HepG2 (cell line): Measurements from ENCODE around the gene PRDM15. TPM values are rescaled to one million over a fixed set of nuclear protein-coding genes. Genes with fewer than 3 reads are reported as not detected.
A peak's percentile ranks its signal among the peaks of the same experiment; 100 is the strongest.

Source experiments
- FOXK1 ChIP-seq: sonication (generic); formaldehyde crosslinking; IDR thresholded peaks from 2 replicates; pipeline ENCODE4 v1.4.0; 2020; ENCODE audit warnings: low read depth, missing genetic modification reagents, borderline replicate concordance
- HDAC1 ChIP-seq: sonication (generic); formaldehyde crosslinking; IDR thresholded peaks from 2 replicates; pipeline ENCODE4 v1.5.1; 2020; ENCODE audit warnings: mild to moderate bottlenecking, missing genetic modification reagents
- KAT8 ChIP-seq: IDR thresholded peaks from 2 replicates; pipeline ENCODE4 v1.6.1; 2016; ENCODE audit warnings: missing genetic modification reagents, missing compliant biosample characterization
- KDM1A ChIP-seq: IDR thresholded peaks from 2 replicates; pipeline ENCODE4 v1.6.1; 2016; ENCODE audit warnings: missing compliant biosample characterization
- PHF21A ChIP-seq: sonication (generic); formaldehyde crosslinking; IDR thresholded peaks from 2 replicates; pipeline ENCODE4 v1.5.0; 2020; ENCODE audit warnings: mild to moderate bottlenecking, missing genetic modification reagents
- ZMYM4 ChIP-seq: sonication (generic); formaldehyde crosslinking; IDR thresholded peaks from 2 replicates; pipeline ENCODE4 v1.8.1; 2023; ENCODE audit warnings: mild to moderate bottlenecking, missing genetic modification reagents
- ZNF629 ChIP-seq: sonication (generic); formaldehyde crosslinking; conservative IDR thresholded peaks from 2 replicates; pipeline ENCODE4 v1.5.0; 2020; ENCODE audit warnings: missing genetic modification reagents
- ZSCAN25 ChIP-seq: sonication (generic); formaldehyde crosslinking; IDR thresholded peaks from 2 replicates; pipeline ENCODE4 v1.8.0; 2022; ENCODE audit warnings: mild to moderate bottlenecking, missing genetic modification reagents
- polyA plus RNA-seq, 8 experiments: library from polyadenylated mRNA; depleted of rRNA in 3 of 8; stranded (reverse) in 7 of 8; unstranded in 1 of 8; fragments of >200 nt; fragmentation: Illumina TruSeq in 4 of 8; extraction: Trizol in 4 of 8; gene quantifications; 2 replicates each; pipeline versions ENCODE4 v1.2.1 to v1.2.3, GENCODE V29; 2011 to 2016; ENCODE audit warnings: low read depth in 4 of 8, missing spikeins in 1 of 8, mixed read lengths in 1 of 8; ENCODE audit not compliant: insufficient read depth in 1 of 8
- total RNA-seq, 5 experiments: library from RNA; depleted of rRNA; stranded (reverse); fragments of >200 nt; fragmentation: Illumina TruSeq; extraction: Trizol; gene quantifications; 2 replicates each; pipeline ENCODE4 v1.2.3, GENCODE V29; 2016; ENCODE audit warnings: low read depth in 1 of 5
- TF ChIP-seq, protein P1 (sequence below): sonication (generic); formaldehyde crosslinking; IDR thresholded peaks from 2 replicates; pipeline ENCODE4 v1.5.1; 2020; ENCODE audit warnings: mild to moderate bottlenecking, moderate library complexity, missing genetic modification reagents
- TF ChIP-seq, protein P2 (sequence below): sonication (generic); formaldehyde crosslinking; IDR thresholded peaks from 2 replicates; pipeline ENCODE4 v1.4.0; 2020; ENCODE audit warnings: low read depth, mild to moderate bottlenecking, missing genetic modification reagents
- TF ChIP-seq, protein P3 (sequence below): IDR thresholded peaks from 2 replicates; pipeline ENCODE4 v1.6.1; 2016; ENCODE audit warnings: mild to moderate bottlenecking
- TF ChIP-seq, protein P4 (sequence below), 2 experiments: fragments of 450-650 bp in 1 of 2; sonication (generic) in 1 of 2; formaldehyde crosslinking in 1 of 2; IDR thresholded peaks; 2 replicates each; pipeline versions ENCODE4 v1.6.1 to v1.8.0; 2016 to 2022; ENCODE audit warnings: antibody characterized with exemption in 1 of 2, mild to moderate bottlenecking in 1 of 2, missing genetic modification reagents in 1 of 2
- TF ChIP-seq, protein P5 (sequence below): IDR thresholded peaks from 2 replicates; pipeline ENCODE4 v1.6.1; 2016

Gene PRDM15
- total and polyA plus RNA-seq, 2 of the 13 experiments (the other 11 are each of a cell fraction or from before 2014, with no cell fraction given) = 4.0 to 6.9 TPM

DNA sequence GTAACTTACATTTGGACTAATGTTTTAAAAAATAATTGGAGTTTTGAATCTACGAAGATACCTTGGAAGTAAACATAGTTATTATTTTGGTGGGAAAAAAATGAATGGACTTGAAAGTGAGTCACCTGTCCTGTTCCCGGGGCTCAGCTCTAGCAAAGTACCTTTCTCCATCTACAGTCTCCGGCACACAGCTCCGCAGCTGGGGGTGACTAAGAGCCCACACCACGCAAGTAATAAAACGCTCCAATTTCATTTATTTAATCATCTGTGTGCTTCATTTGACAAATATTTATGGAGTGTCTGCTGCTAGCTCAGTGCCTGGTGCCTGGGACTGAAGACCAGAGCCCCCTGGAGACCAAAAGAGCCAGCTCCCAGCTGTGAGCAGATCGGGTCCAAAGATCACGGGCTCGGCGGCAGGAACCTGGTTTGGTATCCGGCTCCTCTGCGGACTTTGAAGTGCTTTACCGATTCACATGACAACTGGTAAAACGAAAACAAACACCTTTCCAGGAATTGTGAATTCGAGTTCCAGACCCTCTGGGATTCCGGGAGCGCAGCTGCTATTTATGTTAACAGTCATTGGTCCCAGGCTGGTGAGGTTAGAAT is 110.6 kb downstream of the PRDM15 start (continued):
- TF ChIP-seq KDM1A (CRISPR knock-in tag) (0 out of 2 replicates have a peak, but pooled peaks have one; percentile 24), ZNF629 (CRISPR knock-in tag) (peak; percentile 47; the same call in 1 of the 2 replicates), ZSCAN25 (CRISPR knock-in tag) (peak; percentile 76; the same call in 1 of the 2 replicates), KAT8 (peak; percentile 65; the same call in 1 of the 2 replicates), PHF21A (CRISPR knock-in tag) (peak; percentile 91), ZMYM4 (CRISPR knock-in tag) (peak; percentile 59), HDAC1 (peak; percentile 87), FOXK1 (CRISPR knock-in tag) (peak; percentile 97)
- TF ChIP-seq, protein P1, sequence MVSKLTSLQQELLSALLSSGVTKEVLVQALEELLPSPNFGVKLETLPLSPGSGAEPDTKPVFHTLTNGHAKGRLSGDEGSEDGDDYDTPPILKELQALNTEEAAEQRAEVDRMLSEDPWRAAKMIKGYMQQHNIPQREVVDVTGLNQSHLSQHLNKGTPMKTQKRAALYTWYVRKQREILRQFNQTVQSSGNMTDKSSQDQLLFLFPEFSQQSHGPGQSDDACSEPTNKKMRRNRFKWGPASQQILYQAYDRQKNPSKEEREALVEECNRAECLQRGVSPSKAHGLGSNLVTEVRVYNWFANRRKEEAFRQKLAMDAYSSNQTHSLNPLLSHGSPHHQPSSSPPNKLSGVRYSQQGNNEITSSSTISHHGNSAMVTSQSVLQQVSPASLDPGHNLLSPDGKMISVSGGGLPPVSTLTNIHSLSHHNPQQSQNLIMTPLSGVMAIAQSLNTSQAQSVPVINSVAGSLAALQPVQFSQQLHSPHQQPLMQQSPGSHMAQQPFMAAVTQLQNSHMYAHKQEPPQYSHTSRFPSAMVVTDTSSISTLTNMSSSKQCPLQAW = 0 out of 2 replicates have a peak, but pooled peaks have one; percentile 50
- TF ChIP-seq, protein P2, sequence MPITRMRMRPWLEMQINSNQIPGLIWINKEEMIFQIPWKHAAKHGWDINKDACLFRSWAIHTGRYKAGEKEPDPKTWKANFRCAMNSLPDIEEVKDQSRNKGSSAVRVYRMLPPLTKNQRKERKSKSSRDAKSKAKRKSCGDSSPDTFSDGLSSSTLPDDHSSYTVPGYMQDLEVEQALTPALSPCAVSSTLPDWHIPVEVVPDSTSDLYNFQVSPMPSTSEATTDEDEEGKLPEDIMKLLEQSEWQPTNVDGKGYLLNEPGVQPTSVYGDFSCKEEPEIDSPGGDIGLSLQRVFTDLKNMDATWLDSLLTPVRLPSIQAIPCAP (CRISPR knock-in tag) = no peak
- TF ChIP-seq, protein P3, sequence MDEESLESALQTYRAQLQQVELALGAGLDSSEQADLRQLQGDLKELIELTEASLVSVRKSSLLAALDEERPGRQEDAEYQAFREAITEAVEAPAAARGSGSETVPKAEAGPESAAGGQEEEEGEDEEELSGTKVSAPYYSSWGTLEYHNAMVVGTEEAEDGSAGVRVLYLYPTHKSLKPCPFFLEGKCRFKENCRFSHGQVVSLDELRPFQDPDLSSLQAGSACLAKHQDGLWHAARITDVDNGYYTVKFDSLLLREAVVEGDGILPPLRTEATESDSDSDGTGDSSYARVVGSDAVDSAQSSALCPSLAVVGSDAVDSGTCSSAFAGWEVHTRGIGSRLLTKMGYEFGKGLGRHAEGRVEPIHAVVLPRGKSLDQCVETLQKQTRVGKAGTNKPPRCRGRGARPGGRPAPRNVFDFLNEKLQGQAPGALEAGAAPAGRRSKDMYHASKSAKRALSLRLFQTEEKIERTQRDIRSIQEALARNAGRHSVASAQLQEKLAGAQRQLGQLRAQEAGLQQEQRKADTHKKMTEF (CRISPR knock-in tag) = peak; percentile 85
- TF ChIP-seq, protein P4, sequence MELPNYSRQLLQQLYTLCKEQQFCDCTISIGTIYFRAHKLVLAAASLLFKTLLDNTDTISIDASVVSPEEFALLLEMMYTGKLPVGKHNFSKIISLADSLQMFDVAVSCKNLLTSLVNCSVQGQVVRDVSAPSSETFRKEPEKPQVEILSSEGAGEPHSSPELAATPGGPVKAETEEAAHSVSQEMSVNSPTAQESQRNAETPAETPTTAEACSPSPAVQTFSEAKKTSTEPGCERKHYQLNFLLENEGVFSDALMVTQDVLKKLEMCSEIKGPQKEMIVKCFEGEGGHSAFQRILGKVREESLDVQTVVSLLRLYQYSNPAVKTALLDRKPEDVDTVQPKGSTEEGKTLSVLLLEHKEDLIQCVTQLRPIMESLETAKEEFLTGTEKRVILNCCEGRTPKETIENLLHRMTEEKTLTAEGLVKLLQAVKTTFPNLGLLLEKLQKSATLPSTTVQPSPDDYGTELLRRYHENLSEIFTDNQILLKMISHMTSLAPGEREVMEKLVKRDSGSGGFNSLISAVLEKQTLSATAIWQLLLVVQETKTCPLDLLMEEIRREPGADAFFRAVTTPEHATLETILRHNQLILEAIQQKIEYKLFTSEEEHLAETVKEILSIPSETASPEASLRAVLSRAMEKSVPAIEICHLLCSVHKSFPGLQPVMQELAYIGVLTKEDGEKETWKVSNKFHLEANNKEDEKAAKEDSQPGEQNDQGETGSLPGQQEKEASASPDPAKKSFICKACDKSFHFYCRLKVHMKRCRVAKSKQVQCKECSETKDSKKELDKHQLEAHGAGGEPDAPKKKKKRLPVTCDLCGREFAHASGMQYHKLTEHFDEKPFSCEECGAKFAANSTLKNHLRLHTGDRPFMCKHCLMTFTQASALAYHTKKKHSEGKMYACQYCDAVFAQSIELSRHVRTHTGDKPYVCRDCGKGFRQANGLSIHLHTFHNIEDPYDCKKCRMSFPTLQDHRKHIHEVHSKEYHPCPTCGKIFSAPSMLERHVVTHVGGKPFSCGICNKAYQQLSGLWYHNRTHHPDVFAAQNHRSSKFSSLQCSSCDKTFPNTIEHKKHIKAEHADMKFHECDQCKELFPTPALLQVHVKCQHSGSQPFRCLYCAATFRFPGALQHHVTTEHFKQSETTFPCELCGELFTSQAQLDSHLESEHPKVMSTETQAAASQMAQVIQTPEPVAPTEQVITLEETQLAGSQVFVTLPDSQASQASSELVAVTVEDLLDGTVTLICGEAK (IDR thresholded peaks at IDR 0.05) = no peak
- TF ChIP-seq, protein P4 (CRISPR knock-in tag; IDR thresholded peaks at IDR 0.05) = peak; percentile 24; the same call in 1 of the 2 replicates
- TF ChIP-seq, protein P5, sequence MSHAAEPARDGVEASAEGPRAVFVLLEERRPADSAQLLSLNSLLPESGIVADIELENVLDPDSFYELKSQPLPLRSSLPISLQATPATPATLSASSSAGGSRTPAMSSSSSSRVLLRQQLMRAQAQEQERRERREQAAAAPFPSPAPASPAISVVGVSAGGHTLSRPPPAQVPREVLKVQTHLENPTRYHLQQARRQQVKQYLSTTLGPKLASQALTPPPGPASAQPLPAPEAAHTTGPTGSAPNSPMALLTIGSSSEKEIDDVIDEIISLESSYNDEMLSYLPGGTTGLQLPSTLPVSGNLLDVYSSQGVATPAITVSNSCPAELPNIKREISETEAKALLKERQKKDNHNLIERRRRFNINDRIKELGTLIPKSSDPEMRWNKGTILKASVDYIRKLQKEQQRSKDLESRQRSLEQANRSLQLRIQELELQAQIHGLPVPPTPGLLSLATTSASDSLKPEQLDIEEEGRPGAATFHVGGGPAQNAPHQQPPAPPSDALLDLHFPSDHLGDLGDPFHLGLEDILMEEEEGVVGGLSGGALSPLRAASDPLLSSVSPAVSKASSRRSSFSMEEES (CRISPR knock-in tag) = peak; percentile 99
